WTC11 (cell line): ENCODE measurements around the gene TRIM47. TPM values are rescaled to one million over a fixed set of nuclear protein-coding genes. Genes with fewer than 3 reads are reported as not detected.
A peak's percentile ranks its signal among the peaks of the same experiment; 100 is the strongest.

Source experiments
- ATAC-seq: fragments of 200-7000 bp; cut with Tn5 transposase; 2 replicates; pipeline ENCODE4 v1.10.0; 2021; ENCODE audit warnings: mild to moderate bottlenecking, moderate library complexity
- CTCF ChIA-PET: fragments of 300-600 bp; sonication (Branson Sonifier 250); formaldehyde crosslinking; loops from one replicate; lab custom pipeline; 2021; ENCODE audit warnings: antibody characterized with exemption; lab: Charles Lee
- POLR2A ChIA-PET: fragments of 350-600 bp; sonication (Branson Sonifier 250); formaldehyde crosslinking; loops from one replicate; lab custom pipeline; 2021; ENCODE audit warnings: antibody characterized with exemption; lab: Charles Lee
- DNase-seq: peaks from one replicate; pipeline ENCODE4 v3.0.0; 2021; ENCODE audit warnings: low spot score
- H3K27ac Mint-ChIP-seq: 2 replicates; pipeline ENCODE4 v1.8.0; 2021; ENCODE audit warnings: mixed read lengths
- H3K27me3 Mint-ChIP-seq: 2 replicates; pipeline ENCODE4 v1.8.0; 2021; ENCODE audit warnings: low read depth, mild to moderate bottlenecking, moderate library complexity, mixed read lengths
- H3K36me3 Mint-ChIP-seq: 2 replicates; pipeline ENCODE4 v1.8.0; 2021; ENCODE audit warnings: mixed read lengths
- H3K4me1 Mint-ChIP-seq: 2 replicates; pipeline ENCODE4 v1.8.0; 2022; ENCODE audit warnings: mixed read lengths
- H3K4me3 Mint-ChIP-seq: 2 replicates; pipeline ENCODE4 v1.8.0; 2021; ENCODE audit warnings: mild to moderate bottlenecking, moderate library complexity, mixed read lengths
- H3K9me3 Mint-ChIP-seq: 2 replicates; pipeline ENCODE4 v1.8.0; 2021; ENCODE audit warnings: mixed read lengths
- ATF1 ChIP-seq: sonication (generic); formaldehyde crosslinking; IDR thresholded peaks from 2 replicates; pipeline ENCODE4 v1.8.1; 2023; ENCODE audit warnings: mild to moderate bottlenecking, moderate library complexity, missing genetic modification reagents
- ATF2 ChIP-seq: sonication (generic); formaldehyde crosslinking; IDR thresholded peaks from 2 replicates; pipeline ENCODE4 v1.8.1; 2022; ENCODE audit warnings: low read depth, missing genetic modification reagents, borderline replicate concordance
- CREM ChIP-seq: sonication (generic); formaldehyde crosslinking; IDR thresholded peaks from 2 replicates; pipeline ENCODE4 v1.8.1; 2022; ENCODE audit warnings: mild to moderate bottlenecking, missing genetic modification reagents, moderate library complexity
- CTCF ChIP-seq: fragments of 200-600 bp; IDR thresholded peaks from 2 replicates; pipeline ENCODE4 v1.8.0; 2022; ENCODE audit warnings: antibody characterized with exemption
- E2F5 ChIP-seq: sonication (generic); formaldehyde crosslinking; IDR thresholded peaks from 2 replicates; pipeline ENCODE4 v1.8.1; 2022; ENCODE audit warnings: mild to moderate bottlenecking, moderate library complexity, missing genetic modification reagents
- ELF4 ChIP-seq: sonication (generic); formaldehyde crosslinking; IDR thresholded peaks from 2 replicates; pipeline ENCODE4 v1.8.1; 2022; ENCODE audit warnings: low read depth, mild to moderate bottlenecking, moderate library complexity, missing genetic modification reagents
- ESRRA ChIP-seq: sonication (generic); formaldehyde crosslinking; IDR thresholded peaks from 2 replicates; pipeline ENCODE4 v1.8.1; 2022; ENCODE audit warnings: mild to moderate bottlenecking, missing genetic modification reagents, borderline replicate concordance
- GABPB1 ChIP-seq: sonication (generic); formaldehyde crosslinking; IDR thresholded peaks from 2 replicates; pipeline ENCODE4 v1.8.1; 2023; ENCODE audit warnings: mild to moderate bottlenecking, missing genetic modification reagents
- HMGXB4 ChIP-seq: sonication (generic); formaldehyde crosslinking; IDR thresholded peaks from 2 replicates; pipeline ENCODE4 v1.8.1; 2023; ENCODE audit warnings: mild to moderate bottlenecking, moderate library complexity, missing genetic modification reagents
- NR1H2 ChIP-seq: sonication (generic); formaldehyde crosslinking; IDR thresholded peaks from 2 replicates; pipeline ENCODE4 v1.9.0; 2021; ENCODE audit warnings: mild to moderate bottlenecking, moderate library complexity, missing genetic modification reagents
- TEAD4 ChIP-seq: sonication (generic); formaldehyde crosslinking; IDR thresholded peaks from 2 replicates; pipeline ENCODE4 v1.8.0; 2022; ENCODE audit warnings: mild to moderate bottlenecking, missing genetic modification reagents
- TP53 ChIP-seq: sonication (generic); formaldehyde crosslinking; IDR thresholded peaks from 2 replicates; pipeline ENCODE4 v1.8.1; 2023; ENCODE audit warnings: mild to moderate bottlenecking, missing genetic modification reagents
- USF1 ChIP-seq: sonication (generic); formaldehyde crosslinking; IDR thresholded peaks from 2 replicates; pipeline ENCODE4 v1.8.0; 2022; ENCODE audit warnings: mild to moderate bottlenecking, missing genetic modification reagents
- ZNF219 ChIP-seq: sonication (generic); formaldehyde crosslinking; IDR thresholded peaks from 2 replicates; pipeline ENCODE4 v1.8.0; 2023; ENCODE audit warnings: missing genetic modification reagents, mild to moderate bottlenecking, borderline replicate concordance
- ZNF232 ChIP-seq: sonication (generic); formaldehyde crosslinking; IDR thresholded peaks from 2 replicates; pipeline ENCODE4 v1.8.0; 2022; ENCODE audit warnings: mild to moderate bottlenecking, missing genetic modification reagents
- ZNF263 ChIP-seq: sonication (generic); formaldehyde crosslinking; IDR thresholded peaks from 2 replicates; pipeline ENCODE4 v1.8.1; 2022; ENCODE audit warnings: low read depth, mild to moderate bottlenecking, moderate library complexity, missing genetic modification reagents
- ZNF317 ChIP-seq: sonication (generic); formaldehyde crosslinking; IDR thresholded peaks from 2 replicates; pipeline ENCODE4 v1.8.1; 2023; ENCODE audit warnings: low read depth, mild to moderate bottlenecking, moderate library complexity, missing genetic modification reagents, borderline replicate concordance
- total RNA-seq: library from RNA; stranded (reverse); gene quantifications from 3 replicates; pipeline ENCODE4 v1.2.3, GENCODE V29; 2021

Gene TRIM47
- total RNA-seq, 1 experiment from 2014 or later: 10.0 TPM

GRCh38 chr17:75904749-75905521, 26.6 kb upstream of the TRIM47 start, which contains the start of gene MRPL38 (continued):
- TF ChIP-seq E2F5 (peak; percentile 87), ZNF317 (0 out of 2 replicates have a peak, but pooled peaks have one; percentile 53), ELF4 (CRISPR knock-in tag) (peak; percentile 72; the same call in 1 of the 2 replicates), ZNF232 (CRISPR knock-in tag) (no peak), ATF2 (CRISPR knock-in tag) (no peak), HMGXB4 (CRISPR knock-in tag) (peak; percentile 97), CTCF (peak; percentile 97), CREM (CRISPR knock-in tag) (peak; percentile 81), TP53 (CRISPR knock-in tag) (0 out of 2 replicates have a peak, but pooled peaks have one; percentile 29), GABPB1 (CRISPR knock-in tag) (peak; percentile 78; the same call in 1 of the 2 replicates), ESRRA (CRISPR knock-in tag) (no peak)

GRCh38 chr17:75902406-75902805, 24.0 kb upstream of the TRIM47 start:
- ChIA-PET POLR2A (no interaction called here), CTCF (no interaction called here)
- ATAC-seq: no peak
- DNase-seq: no peak
- Mint-ChIP-seq H3K4me1 (peaks cover 8% of the 10 kb centered on the region), H3K36me3 (peaks cover 16% of the 10 kb centered on the region), H3K4me3 (no peak overlapping the region), H3K27me3 (no peaks in the 10 kb centered on the region), H3K27ac (no peak overlapping the region), H3K9me3 (no peaks in the 10 kb centered on the region)
- TF ChIP-seq NR1H2 (CRISPR knock-in tag): no peak

- H3K27me3 Mint-ChIP-seq: no peaks in the 10 kb centered on the region
- CTCF ChIA-PET: no interaction called here
- no peak overlapping the region for H3K4me3 Mint-ChIP-seq
- DNase-seq: no peak
- H3K9me3 Mint-ChIP-seq: no peaks in the 10 kb centered on the region
- peaks cover 16% of the 10 kb centered on the region for H3K36me3 Mint-ChIP-seq
- no peak for TF ChIP-seq USF1 (CRISPR knock-in tag)
- no peak for TF ChIP-seq TEAD4 (CRISPR knock-in tag)
- no peak for TF ChIP-seq ATF1 (CRISPR knock-in tag)
- TF ChIP-seq ZNF219 (CRISPR knock-in tag): no peak
- no peak for TF ChIP-seq NR1H2 (CRISPR knock-in tag)
- TF ChIP-seq ZNF263 (CRISPR knock-in tag): no peak
- POLR2A ChIA-PET: no interaction called here
- H3K4me1 Mint-ChIP-seq: peaks cover 10% of the 10 kb centered on the region
- no peak overlapping the region for H3K27ac Mint-ChIP-seq
- ATAC-seq: no peak
Measured at GRCh38 chr17:75901727-75902126, 23.3 kb upstream of the TRIM47 start.
